H9 (cell line): Measurements from ENCODE around the gene TAS2R3. TPM values are rescaled to one million over a fixed set of nuclear protein-coding genes. Genes with fewer than 3 reads are reported as not detected.

Experiments
- DNase-seq: peaks from one replicate; pipeline ENCODE4 v3.0.0-alpha.2; 2017
- H2AFZ ChIP-seq: one replicate; pipeline ENCODE4 v1.6.1; 2013; ENCODE audit warnings: mild to moderate bottlenecking, low read length, control low read depth, moderate library complexity
- H2AK5ac ChIP-seq: 2 replicates; pipeline ENCODE4 v1.6.1; 2013; ENCODE audit warnings: low read length, control low read depth, mixed read lengths; ENCODE audit not compliant: insufficient read length
- H2BK120ac ChIP-seq: one replicate; pipeline ENCODE4 v1.6.1; 2013; ENCODE audit warnings: low read depth, mild to moderate bottlenecking, low read length, control low read depth, inconsistent platforms; ENCODE audit not compliant: poor library complexity, severe bottlenecking
- H2BK12ac ChIP-seq: 2 replicates; pipeline ENCODE4 v1.6.1; 2013; ENCODE audit warnings: low read length, control low read depth, mixed read lengths, low read depth; ENCODE audit not compliant: insufficient read length
- H2BK15ac ChIP-seq: 2 replicates; pipeline ENCODE4 v1.6.1; 2013; ENCODE audit warnings: low read depth, low read length, control low read depth
- H2BK20ac ChIP-seq: one replicate; pipeline ENCODE4 v1.6.1; 2013; ENCODE audit warnings: low read depth, mild to moderate bottlenecking, low read length, control low read depth, inconsistent platforms; ENCODE audit not compliant: poor library complexity, severe bottlenecking
- H2BK5ac ChIP-seq: 2 replicates; pipeline ENCODE4 v1.6.1; 2013; ENCODE audit warnings: low read length, control low read depth, mixed read lengths; ENCODE audit not compliant: insufficient read length
- H3K14ac ChIP-seq: 2 replicates; pipeline ENCODE4 v1.6.1; 2013; ENCODE audit warnings: low read length, control low read depth; ENCODE audit not compliant: insufficient read depth
- H3K18ac ChIP-seq: 2 replicates; pipeline ENCODE4 v1.6.1; 2013; ENCODE audit warnings: low read depth, mild to moderate bottlenecking, mixed read lengths, low read length, control low read depth; ENCODE audit not compliant: insufficient read length
- H3K23ac ChIP-seq: 2 replicates; pipeline ENCODE4 v1.6.1; 2013; ENCODE audit warnings: low read length, control low read depth, mixed read lengths, low read depth; ENCODE audit not compliant: insufficient read length
- H3K23me2 ChIP-seq: 2 replicates; pipeline ENCODE4 v1.6.1; 2013; ENCODE audit warnings: low read depth, mild to moderate bottlenecking, mixed read lengths, low read length, control low read depth; ENCODE audit not compliant: insufficient read length, poor library complexity, severe bottlenecking
- H3K27ac ChIP-seq: 2 replicates; pipeline ENCODE4 v1.5.1; 2013; ENCODE audit warnings: low read length, control low read depth, mixed read lengths, low read depth; ENCODE audit not compliant: insufficient read length
- H3K27me3 ChIP-seq: 2 replicates; pipeline ENCODE4 v1.6.1; 2013; ENCODE audit warnings: low read length, control low read depth, inconsistent platforms; ENCODE audit not compliant: insufficient read depth
- H3K4ac ChIP-seq: 2 replicates; pipeline ENCODE4 v1.6.1; 2013; ENCODE audit warnings: low read depth, mild to moderate bottlenecking, control low read depth, inconsistent platforms, low read length, moderate library complexity
- H3K4me1 ChIP-seq: 2 replicates; pipeline ENCODE4 v1.6.1; 2013; ENCODE audit warnings: low read length, control low read depth, inconsistent platforms; ENCODE audit not compliant: insufficient read depth
- H3K4me2 ChIP-seq: 2 replicates; pipeline ENCODE4 v1.6.1; 2013; ENCODE audit warnings: low read length, control low read depth, mixed read lengths; ENCODE audit not compliant: insufficient read length, insufficient read depth
- H3K56ac ChIP-seq: 2 replicates; pipeline ENCODE4 v1.6.1; 2013; ENCODE audit warnings: low read depth, mild to moderate bottlenecking, mixed read lengths, low read length, control low read depth; ENCODE audit not compliant: insufficient read length
- H3K79me1 ChIP-seq: 2 replicates; pipeline ENCODE4 v1.6.1; 2013; ENCODE audit warnings: low read depth, mild to moderate bottlenecking, moderate library complexity, low read length, control low read depth, inconsistent platforms; ENCODE audit not compliant: insufficient read depth, poor library complexity, severe bottlenecking
- H3K79me2 ChIP-seq: 2 replicates; pipeline ENCODE4 v1.6.1; 2013; ENCODE audit warnings: low read length, control low read depth, inconsistent platforms; ENCODE audit not compliant: insufficient read depth
- H3K9ac ChIP-seq: 2 replicates; pipeline ENCODE4 v1.6.1; 2013; ENCODE audit warnings: low read length, control low read depth, mixed read lengths; ENCODE audit not compliant: insufficient read length; ENCODE audit errors: extremely low read depth
- H3K9me3 ChIP-seq: one replicate; pipeline ENCODE4 v1.6.1; 2013; ENCODE audit warnings: low read depth, low read length, inconsistent platforms; ENCODE audit not compliant: control insufficient read depth
- H3T11ph ChIP-seq: one replicate; pipeline ENCODE4 v1.6.1; 2013; ENCODE audit warnings: mild to moderate bottlenecking, low read length, control low read depth, inconsistent platforms
- H4K20me1 ChIP-seq: one replicate; pipeline ENCODE4 v1.6.1; 2013; ENCODE audit not compliant: control insufficient read depth, insufficient read length, insufficient read depth
- H4K5ac ChIP-seq: 2 replicates; pipeline ENCODE4 v1.6.1; 2013; ENCODE audit warnings: low read depth, mild to moderate bottlenecking, mixed read lengths, low read length, control low read depth; ENCODE audit not compliant: insufficient read length
- H4K8ac ChIP-seq: replicated peaks from 2 replicates; pipeline ENCODE4 v1.6.1; 2013; ENCODE audit warnings: low read length, control low read depth, mixed read lengths, low read depth; ENCODE audit not compliant: insufficient read length
- H4K91ac ChIP-seq: 2 replicates; pipeline ENCODE4 v1.6.1; 2013; ENCODE audit warnings: low read depth, mild to moderate bottlenecking, moderate library complexity, mixed read lengths, low read length, control low read depth; ENCODE audit not compliant: insufficient read length
- H3K27ac Mint-ChIP-seq, 3 experiments: 2 replicates in 2 of 3; 3 replicates in 1 of 3; pipeline ENCODE4 v1.8.0; 2020 to 2021; ENCODE audit warnings: mixed read lengths in 3 of 3, mild to moderate bottlenecking in 1 of 3, moderate library complexity in 1 of 3
- H3K27me3 Mint-ChIP-seq: 2 replicates; pipeline ENCODE4 v1.8.0; 2021; ENCODE audit warnings: low read depth, mild to moderate bottlenecking, moderate library complexity, mixed read lengths
- H3K36me3 Mint-ChIP-seq, 3 experiments: 2 replicates in 2 of 3; 3 replicates in 1 of 3; pipeline ENCODE4 v1.8.0; 2020 to 2021; ENCODE audit warnings: low read depth in 3 of 3, mixed read lengths in 3 of 3; ENCODE audit not compliant: insufficient read depth in 1 of 3
- H3K4me1 Mint-ChIP-seq, 2 experiments: 2 replicates each; pipeline ENCODE4 v1.8.0; 2020; ENCODE audit warnings: mixed read lengths in 2 of 2
- H3K4me3 Mint-ChIP-seq, 2 experiments: 2 replicates in 1 of 2; 3 replicates in 1 of 2; pipeline ENCODE4 v1.8.0; 2020 to 2021; ENCODE audit warnings: mild to moderate bottlenecking in 2 of 2, mixed read lengths in 2 of 2, moderate library complexity in 1 of 2
- H3K9me3 Mint-ChIP-seq, 2 experiments: 2 replicates in 1 of 2; 3 replicates in 1 of 2; pipeline ENCODE4 v1.8.0; 2020; ENCODE audit warnings: mild to moderate bottlenecking in 2 of 2, mixed read lengths in 2 of 2, moderate library complexity in 1 of 2
- WGBS: extraction: QIAGEN DNeasy Blood & Tissue Kit; methylation state at CpG from one replicate; pipeline ENCODE4 v1.1.7; 2013; ENCODE audit warnings: missing lambda C conversion rate, low lambda C conversion rate, mixed read lengths; ENCODE audit not compliant: insufficient read length; ENCODE audit errors: extremely low coverage; 5-methylcytosine and 5-hydroxymethylcytosine counted together
- total RNA-seq: library from RNA; stranded (reverse); gene quantifications from 2 replicates; pipeline ENCODE4 v1.2.1, GENCODE V29; 2021
- TF ChIP-seq, protein P1 (sequence below): fragments of 200-600 bp; sonication (generic); conservative IDR thresholded peaks from 3 replicates; pipeline ENCODE4 v1.8.0; 2021; ENCODE audit warnings: antibody characterized with exemption, mild to moderate bottlenecking

The TAS2R3 gene
- total RNA-seq, 1 experiment from 2014 or later, result 1.2 TPM

DNA sequence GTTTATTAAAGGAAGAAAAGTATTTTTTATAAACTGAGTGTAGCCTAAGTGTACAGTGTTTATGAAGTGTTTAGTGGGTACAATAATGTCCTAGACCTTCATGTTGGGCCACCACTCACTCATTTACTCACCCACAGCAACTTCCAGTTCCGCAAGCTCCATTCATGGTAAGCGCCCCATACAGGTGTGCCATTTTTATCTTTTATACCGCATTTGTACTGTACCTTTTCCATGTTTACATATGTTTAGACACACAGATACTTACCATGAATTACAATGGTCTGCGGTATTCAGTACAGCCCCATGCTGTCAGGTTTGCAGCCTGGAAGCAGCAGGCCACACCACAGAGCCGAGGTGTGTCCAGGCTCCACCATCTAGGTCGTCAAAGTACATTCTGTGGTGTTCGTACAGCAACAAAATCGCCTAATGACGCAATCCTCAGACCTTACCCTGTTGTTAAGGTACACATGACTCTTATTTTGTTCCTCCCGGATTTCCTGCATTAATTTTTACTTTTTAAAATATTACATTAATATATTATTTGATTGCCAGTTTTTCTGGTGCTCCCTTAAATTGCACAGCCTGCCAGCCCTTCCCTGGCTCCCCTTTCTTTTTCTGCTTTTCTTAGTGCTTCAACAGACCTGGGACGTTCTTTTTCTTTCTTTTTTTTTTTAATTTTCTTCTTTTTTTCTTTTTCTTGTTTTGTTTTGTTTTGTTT, 26.6 kb upstream of the TAS2R3 start:
- TF ChIP-seq, protein P1, sequence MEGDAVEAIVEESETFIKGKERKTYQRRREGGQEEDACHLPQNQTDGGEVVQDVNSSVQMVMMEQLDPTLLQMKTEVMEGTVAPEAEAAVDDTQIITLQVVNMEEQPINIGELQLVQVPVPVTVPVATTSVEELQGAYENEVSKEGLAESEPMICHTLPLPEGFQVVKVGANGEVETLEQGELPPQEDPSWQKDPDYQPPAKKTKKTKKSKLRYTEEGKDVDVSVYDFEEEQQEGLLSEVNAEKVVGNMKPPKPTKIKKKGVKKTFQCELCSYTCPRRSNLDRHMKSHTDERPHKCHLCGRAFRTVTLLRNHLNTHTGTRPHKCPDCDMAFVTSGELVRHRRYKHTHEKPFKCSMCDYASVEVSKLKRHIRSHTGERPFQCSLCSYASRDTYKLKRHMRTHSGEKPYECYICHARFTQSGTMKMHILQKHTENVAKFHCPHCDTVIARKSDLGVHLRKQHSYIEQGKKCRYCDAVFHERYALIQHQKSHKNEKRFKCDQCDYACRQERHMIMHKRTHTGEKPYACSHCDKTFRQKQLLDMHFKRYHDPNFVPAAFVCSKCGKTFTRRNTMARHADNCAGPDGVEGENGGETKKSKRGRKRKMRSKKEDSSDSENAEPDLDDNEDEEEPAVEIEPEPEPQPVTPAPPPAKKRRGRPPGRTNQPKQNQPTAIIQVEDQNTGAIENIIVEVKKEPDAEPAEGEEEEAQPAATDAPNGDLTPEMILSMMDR, result no peak
- Histone ChIP-seq H2BK12ac (no peak overlapping the region), H2AK5ac (no peak overlapping the region), H3K9me3 (no peaks in the 10 kb centered on the region), H3K56ac (no peak overlapping the region), H4K5ac (no peak overlapping the region), H2BK120ac (no peak overlapping the region), H3K4me2 (peak overlapping the region; percentile 84), H3K27me3 (no peaks in the 10 kb centered on the region), H2BK20ac (no peak overlapping the region), H3T11ph (no peak overlapping the region), H2BK5ac (no peak overlapping the region), H3K4ac (no peak overlapping the region), H3K23ac (no peak overlapping the region), H4K91ac (no peak overlapping the region), H4K8ac (no peak overlapping the region), H3K23me2 (peaks cover 3% of the 10 kb centered on the region), H3K79me1 (peaks cover 8% of the 10 kb centered on the region), H2AFZ (no peak overlapping the region), H2BK15ac (no peak overlapping the region), H3K9ac (peak overlapping the region; percentile 28), H4K20me1 (no peaks in the 10 kb centered on the region), H3K18ac (no peak overlapping the region), H3K79me2 (peaks cover 16% of the 10 kb centered on the region), H3K14ac (no peak overlapping the region), H3K4me1 (peaks cover 3% of the 10 kb centered on the region; the same call in 1 of the 2 replicates), H3K27ac (no peak overlapping the region)
- DNase-seq, result no peak
- WGBS, result no CpG with 5 or more reads among the region's 11 CpGs
- Mint-ChIP-seq H3K27ac (peak overlapping the region; percentile 93 to 99 (median 99); a peak in 5 of 7 replicates), H3K27me3 (no peaks in the 10 kb centered on the region), H3K9me3 (peaks cover 0 to 2% of the 10 kb centered on the region in 2 experiments; a peak in 1 of 5 replicates), H3K4me1 (peaks cover 13 to 23% of the 10 kb centered on the region in 2 experiments), H3K4me3 (peak overlapping the region; percentile 96 to 99), H3K36me3 (peaks cover 22 to 32% (median 31%) of the 10 kb centered on the region in 3 experiments)
